Neural cell (in vitro differentiated cells): Measurements from ENCODE around the gene SNCB. TPM values are rescaled to one million over a fixed set of nuclear protein-coding genes. Genes with fewer than 3 reads are reported as not detected.

Experiments
- H2AFZ ChIP-seq: fragments of 200-600, 300-800 bp; sonication (generic), shearing (Covaris generic); 2 replicates; pipeline ENCODE4 v1.6.0; 2014; ENCODE audit warnings: low read depth, mild to moderate bottlenecking, antibody characterized with exemption, low read length, moderate library complexity
- H3F3A ChIP-seq: fragments of 200-600 bp; shearing (Covaris generic); 2 replicates; pipeline ENCODE4 v1.6.1; 2016; ENCODE audit warnings: mild to moderate bottlenecking, moderate library complexity, mixed read lengths, antibody characterized with exemption, low read length; ENCODE audit not compliant: insufficient read depth, poor library complexity, severe bottlenecking
- H3K27ac ChIP-seq: fragments of 200-600, 300-800 bp; sonication (generic), shearing (Covaris generic); 2 replicates; pipeline ENCODE4 v1.5.1; 2014; ENCODE audit warnings: mild to moderate bottlenecking, low read length, moderate library complexity
- H3K27me3 ChIP-seq: fragments of 300-800, 200-600 bp; sonication (generic), shearing (Covaris generic); 2 replicates; pipeline ENCODE4 v1.6.0; 2014; ENCODE audit warnings: mild to moderate bottlenecking, low read depth, low read length, moderate library complexity; ENCODE audit not compliant: insufficient read depth
- H3K36me3 ChIP-seq: fragments of 300-800, 200-600 bp; sonication (generic), shearing (Covaris generic); 2 replicates; pipeline ENCODE4 v1.5.1; 2014; ENCODE audit warnings: mild to moderate bottlenecking, antibody characterized with exemption, low read length, moderate library complexity; ENCODE audit not compliant: insufficient read depth
- H3K4me2 ChIP-seq: fragments of 300-800, 200-600 bp; sonication (generic), shearing (Covaris generic); 2 replicates; pipeline ENCODE4 v1.6.0; 2014; ENCODE audit warnings: mild to moderate bottlenecking, low read length
- H3K4me3 ChIP-seq: fragments of 300-800, 200-600 bp; sonication (generic), shearing (Covaris generic); 2 replicates; pipeline ENCODE4 v1.5.1; 2014; ENCODE audit warnings: mild to moderate bottlenecking, low read length, moderate library complexity
- H3K79me2 ChIP-seq: fragments of 200-600 bp; shearing (Covaris generic); replicated peaks from 2 replicates; pipeline ENCODE4 v1.6.0; 2014; ENCODE audit warnings: mild to moderate bottlenecking, low read length, moderate library complexity; ENCODE audit not compliant: insufficient read depth
- H3K9ac ChIP-seq: fragments of 300-800, 200-600 bp; sonication (generic), shearing (Covaris generic); 2 replicates; pipeline ENCODE4 v1.6.1; 2016; ENCODE audit warnings: mild to moderate bottlenecking, low read length, mixed read lengths
- H3K9me2 ChIP-seq: fragments of 200-600 bp; shearing (Covaris generic); 2 replicates; pipeline ENCODE4 v1.6.1; 2016; ENCODE audit warnings: mild to moderate bottlenecking, low read length, mixed read lengths; ENCODE audit not compliant: insufficient read depth
- H3K9me3 ChIP-seq: fragments of 200-600, 300-800 bp; sonication (generic), shearing (Covaris generic); 2 replicates; pipeline ENCODE4 v1.6.1; 2016; ENCODE audit warnings: mild to moderate bottlenecking, mixed run types, low read length, moderate library complexity, mixed read lengths
- H4K20me1 ChIP-seq: fragments of 200-600 bp; shearing (Covaris generic); 2 replicates; pipeline ENCODE4 v1.6.1; 2016; ENCODE audit warnings: mild to moderate bottlenecking, mixed run types; ENCODE audit not compliant: insufficient read depth
- CTCF ChIP-seq: fragments of 450-650 bp; IDR thresholded peaks from 2 replicates; pipeline ENCODE4 v1.5.1; 2014; ENCODE audit warnings: antibody characterized with exemption, mild to moderate bottlenecking, moderate library complexity; ENCODE audit not compliant: poor library complexity, severe bottlenecking
- EP300 ChIP-seq: fragments of 450-650 bp; conservative IDR thresholded peaks from 2 replicates; pipeline ENCODE4 v1.6.1; 2014; ENCODE audit warnings: antibody characterized with exemption, mild to moderate bottlenecking, moderate library complexity; ENCODE audit not compliant: poor library complexity, severe bottlenecking
- EZH2 ChIP-seq: fragments of 200-600, 300-800 bp; shearing (Covaris generic), sonication (generic); IDR thresholded peaks from 2 replicates; pipeline ENCODE4 v1.6.1; 2014; ENCODE audit warnings: antibody characterized with exemption, low read length, borderline replicate concordance, mild to moderate bottlenecking; ENCODE audit not compliant: insufficient read depth, poor library complexity, severe bottlenecking
- MXI1 ChIP-seq: fragments of 450-650 bp; conservative IDR thresholded peaks from 2 replicates; pipeline ENCODE4 v1.6.1; 2014; ENCODE audit warnings: antibody characterized with exemption, mild to moderate bottlenecking; ENCODE audit not compliant: poor library complexity, severe bottlenecking
- POLR2AphosphoS5 ChIP-seq: IDR thresholded peaks from 2 replicates; pipeline ENCODE4 v1.6.1; 2012
- RAD21 ChIP-seq: fragments of 450-650 bp; conservative IDR thresholded peaks from 2 replicates; pipeline ENCODE4 v1.6.1; 2014; ENCODE audit warnings: antibody characterized with exemption, mild to moderate bottlenecking, moderate library complexity
- SMC3 ChIP-seq: fragments of 450-650 bp; conservative IDR thresholded peaks from 2 replicates; pipeline ENCODE4 v1.6.1; 2014; ENCODE audit warnings: antibody characterized with exemption, mild to moderate bottlenecking, moderate library complexity; ENCODE audit not compliant: poor library complexity
- TAF1 ChIP-seq: IDR thresholded peaks from 2 replicates; pipeline ENCODE4 v1.6.1; 2012; ENCODE audit warnings: low read depth
- polyA plus RNA-seq: library from polyadenylated mRNA; depleted of rRNA; stranded (reverse); fragments of >200 nt; gene quantifications from 2 replicates; pipeline ENCODE4 v1.2.3, GENCODE V29; 2014
- TF ChIP-seq, protein P1 (sequence below): IDR thresholded peaks from 2 replicates; pipeline ENCODE4 v1.6.1; 2012; ENCODE audit warnings: borderline replicate concordance

Gene SNCB
- polyA plus RNA-seq, 1 donor from 2014 or later, result 10.1 TPM

- H3K9me2 ChIP-seq, result no peaks in the 10 kb centered on the region
- H3K79me2 ChIP-seq, result no peaks in the 10 kb centered on the region
- no peak for TF ChIP-seq EZH2
- no peaks in the 10 kb centered on the region for H3K9me3 ChIP-seq
- H3K4me2 ChIP-seq, result no peak overlapping the region
- no peaks in the 10 kb centered on the region for H3K36me3 ChIP-seq
- no peaks in the 10 kb centered on the region for H3F3A ChIP-seq
- H4K20me1 ChIP-seq, result no peaks in the 10 kb centered on the region
- H3K4me3 ChIP-seq, result no peak overlapping the region
- no peak overlapping the region for H3K27ac ChIP-seq
- H3K9ac ChIP-seq, result no peak overlapping the region
- no peak overlapping the region for H2AFZ ChIP-seq
- H3K27me3 ChIP-seq, result no peaks in the 10 kb centered on the region
Measured at GRCh38 chr5:176642675-176643490, 12.5 kb upstream of the SNCB start.

- no peaks in the 10 kb centered on the region for H3F3A ChIP-seq
- TF ChIP-seq EZH2, result no peak
- TF ChIP-seq RAD21, result no peak
- no peak for TF ChIP-seq CTCF
- TF ChIP-seq POLR2AphosphoS5, result no peak
- no peak for TF ChIP-seq EP300
- no peak for TF ChIP-seq TAF1
- TF ChIP-seq, protein P1, sequence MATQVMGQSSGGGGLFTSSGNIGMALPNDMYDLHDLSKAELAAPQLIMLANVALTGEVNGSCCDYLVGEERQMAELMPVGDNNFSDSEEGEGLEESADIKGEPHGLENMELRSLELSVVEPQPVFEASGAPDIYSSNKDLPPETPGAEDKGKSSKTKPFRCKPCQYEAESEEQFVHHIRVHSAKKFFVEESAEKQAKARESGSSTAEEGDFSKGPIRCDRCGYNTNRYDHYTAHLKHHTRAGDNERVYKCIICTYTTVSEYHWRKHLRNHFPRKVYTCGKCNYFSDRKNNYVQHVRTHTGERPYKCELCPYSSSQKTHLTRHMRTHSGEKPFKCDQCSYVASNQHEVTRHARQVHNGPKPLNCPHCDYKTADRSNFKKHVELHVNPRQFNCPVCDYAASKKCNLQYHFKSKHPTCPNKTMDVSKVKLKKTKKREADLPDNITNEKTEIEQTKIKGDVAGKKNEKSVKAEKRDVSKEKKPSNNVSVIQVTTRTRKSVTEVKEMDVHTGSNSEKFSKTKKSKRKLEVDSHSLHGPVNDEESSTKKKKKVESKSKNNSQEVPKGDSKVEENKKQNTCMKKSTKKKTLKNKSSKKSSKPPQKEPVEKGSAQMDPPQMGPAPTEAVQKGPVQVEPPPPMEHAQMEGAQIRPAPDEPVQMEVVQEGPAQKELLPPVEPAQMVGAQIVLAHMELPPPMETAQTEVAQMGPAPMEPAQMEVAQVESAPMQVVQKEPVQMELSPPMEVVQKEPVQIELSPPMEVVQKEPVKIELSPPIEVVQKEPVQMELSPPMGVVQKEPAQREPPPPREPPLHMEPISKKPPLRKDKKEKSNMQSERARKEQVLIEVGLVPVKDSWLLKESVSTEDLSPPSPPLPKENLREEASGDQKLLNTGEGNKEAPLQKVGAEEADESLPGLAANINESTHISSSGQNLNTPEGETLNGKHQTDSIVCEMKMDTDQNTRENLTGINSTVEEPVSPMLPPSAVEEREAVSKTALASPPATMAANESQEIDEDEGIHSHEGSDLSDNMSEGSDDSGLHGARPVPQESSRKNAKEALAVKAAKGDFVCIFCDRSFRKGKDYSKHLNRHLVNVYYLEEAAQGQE, result no peak
- no peak for TF ChIP-seq MXI1
- no peak for TF ChIP-seq SMC3
- no peaks in the 10 kb centered on the region for H3K9me2 ChIP-seq
- no peak overlapping the region for H3K4me2 ChIP-seq
- H3K36me3 ChIP-seq, result no peaks in the 10 kb centered on the region
- no peak overlapping the region for H3K9ac ChIP-seq
- no peaks in the 10 kb centered on the region for H3K27me3 ChIP-seq
- no peaks in the 10 kb centered on the region for H3K79me2 ChIP-seq
- H3K27ac ChIP-seq, result no peak overlapping the region
- no peak overlapping the region for H3K4me3 ChIP-seq
- no peaks in the 10 kb centered on the region for H3K9me3 ChIP-seq
- no peaks in the 10 kb centered on the region for H4K20me1 ChIP-seq
- no peak overlapping the region for H2AFZ ChIP-seq
Measured at GRCh38 chr5:176640616-176641015, 10.3 kb upstream of the SNCB start.
